GM19193 (cell line): ENCODE results near the gene USP48.

ENCODE experiments used
- POLR2A ChIP-seq: IDR thresholded peaks from 4 replicates; pipeline ENCODE4 v1.6.1; 2011; ENCODE audit not compliant: insufficient read depth, insufficient read length; ENCODE audit errors: extremely low read depth

USP48 gene

DNA sequence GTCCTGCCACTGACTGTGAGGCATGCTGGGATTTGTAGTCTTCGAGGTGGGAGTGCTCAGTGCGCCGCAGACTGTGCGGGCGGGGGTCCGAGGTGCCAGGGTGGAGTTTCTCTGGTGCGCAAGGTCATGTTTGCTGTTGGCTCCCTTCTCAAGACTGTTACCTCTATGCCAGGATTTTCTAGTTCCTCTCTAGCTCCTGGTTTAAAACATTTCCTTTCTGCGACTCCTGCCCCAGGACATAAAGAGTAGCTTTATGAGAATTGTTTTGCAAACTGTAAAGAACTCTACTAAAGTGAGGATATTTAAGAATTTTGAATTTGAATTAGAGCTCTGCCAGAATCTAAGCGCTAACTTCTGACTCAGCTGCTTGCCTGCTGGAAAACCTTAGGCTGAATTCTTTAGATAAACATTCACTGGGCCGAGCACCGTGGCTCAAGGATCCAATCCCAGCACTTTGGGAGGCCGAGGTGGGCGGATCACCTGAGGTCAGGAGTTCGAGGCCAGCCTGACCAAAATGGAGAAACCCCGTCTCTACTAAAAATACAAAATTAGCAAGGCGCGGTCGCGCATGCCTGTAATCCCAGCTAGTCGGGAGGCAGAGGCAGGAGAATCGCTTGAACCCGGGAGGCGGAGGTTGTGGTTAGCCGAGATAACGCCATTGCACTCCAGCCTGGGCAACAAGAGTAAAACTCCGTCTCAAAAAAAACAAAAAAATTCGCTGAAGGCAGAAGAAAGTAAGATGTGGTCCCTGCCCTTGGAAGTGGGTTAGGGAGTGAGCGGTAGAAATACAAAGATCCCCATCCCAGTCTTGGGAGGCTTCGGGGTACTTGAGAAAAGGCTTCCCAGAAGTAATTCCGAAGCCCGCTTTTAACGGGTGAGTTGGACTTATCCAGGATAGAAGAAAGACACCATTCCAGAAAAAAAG, 992 bp upstream of the USP48 start:
- TF ChIP-seq POLR2A, result no peak

DNA sequence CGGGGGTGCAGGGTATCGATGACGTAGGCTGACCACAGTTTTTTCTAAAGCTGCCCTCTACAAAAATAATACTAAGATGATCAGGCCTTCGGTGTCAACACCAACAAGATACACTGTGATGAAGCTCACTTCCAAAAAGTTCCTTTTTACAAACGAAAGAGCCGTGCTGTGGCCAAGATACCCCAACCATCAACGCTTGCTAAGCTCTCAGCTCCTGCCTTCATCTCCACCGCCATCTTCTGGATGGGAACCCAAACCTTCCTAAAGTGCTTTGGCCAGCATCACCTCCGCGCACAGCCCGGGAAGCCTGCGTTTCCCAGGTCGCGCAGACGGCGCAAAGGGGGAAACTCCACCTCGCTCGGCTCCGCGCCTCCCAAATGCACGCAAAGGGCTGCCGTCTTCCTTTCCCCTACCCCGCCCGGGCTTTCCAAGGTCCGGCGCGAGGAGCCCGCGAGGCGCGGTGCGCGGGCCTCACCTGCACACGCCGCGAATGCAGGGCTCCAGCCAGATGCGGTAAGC, 541 bp downstream of the USP48 start:
- no peak for TF ChIP-seq POLR2A

DNA sequence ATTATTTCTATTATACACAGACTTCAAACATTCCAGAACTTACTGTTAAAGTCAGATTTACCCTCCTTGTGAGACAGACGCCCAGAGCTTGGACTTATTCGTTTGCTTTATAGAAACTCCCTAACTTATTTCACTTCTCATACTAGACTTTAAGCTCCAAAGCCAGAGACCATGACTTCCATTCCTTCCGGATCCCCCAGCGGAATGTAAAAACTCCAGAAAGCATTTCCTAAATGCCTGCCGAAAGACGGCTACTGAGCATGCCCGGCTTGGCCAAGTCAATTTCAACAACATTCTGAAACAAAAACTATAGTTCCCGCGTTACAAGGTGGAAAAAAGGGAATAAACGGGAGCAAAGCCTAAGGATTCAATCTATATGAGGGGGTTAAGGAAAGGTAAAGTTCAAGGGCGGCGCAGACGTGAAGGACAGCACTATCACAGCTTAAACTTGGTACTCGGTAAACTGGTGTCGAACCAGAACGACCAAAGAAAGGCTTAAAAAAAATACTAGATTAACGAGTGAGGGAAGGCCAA, 1.1 kb downstream of the USP48 start:
- TF ChIP-seq POLR2A, result no peak

DNA sequence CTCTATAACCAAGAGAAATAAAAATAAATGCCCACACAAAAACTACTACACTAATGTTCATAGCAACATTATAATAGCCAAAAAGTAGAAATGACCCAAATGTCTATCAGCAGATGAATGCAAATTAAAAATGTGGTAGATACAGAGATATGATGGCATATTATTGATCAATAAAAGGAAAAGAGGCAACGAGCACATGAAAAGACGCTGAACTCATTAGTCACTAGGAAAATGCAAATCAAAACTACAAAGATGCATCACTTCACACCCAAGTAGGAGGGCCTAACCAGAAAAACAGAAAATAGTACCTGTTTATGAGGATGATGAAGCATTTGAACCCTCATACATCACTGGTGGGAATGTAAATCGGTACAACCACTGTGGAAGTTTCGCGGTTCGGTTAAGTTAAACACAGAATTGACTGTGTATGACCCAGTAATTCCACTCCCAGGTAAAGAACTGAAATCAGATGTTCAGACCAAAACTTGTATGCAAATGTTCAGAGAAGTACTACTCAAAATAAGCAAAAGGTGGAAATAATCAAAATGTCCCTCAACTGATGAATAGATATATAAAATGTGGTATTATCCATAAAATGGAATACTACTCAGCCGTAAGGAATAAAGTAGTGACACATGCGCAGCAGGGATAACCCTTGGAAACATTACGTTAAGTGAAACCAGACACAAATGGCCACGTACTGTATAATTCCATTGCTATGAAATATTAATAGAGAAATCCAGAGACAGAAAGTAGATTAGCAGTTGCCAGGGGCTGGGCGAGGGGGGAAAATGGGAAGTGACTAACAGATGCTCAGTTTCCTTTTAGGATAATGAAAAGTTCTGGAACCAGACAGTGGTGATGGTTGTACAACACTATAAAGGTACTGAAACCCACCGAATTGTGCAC, 3.1 kb downstream of the USP48 start:
- TF ChIP-seq POLR2A, result peak; percentile 15

DNA sequence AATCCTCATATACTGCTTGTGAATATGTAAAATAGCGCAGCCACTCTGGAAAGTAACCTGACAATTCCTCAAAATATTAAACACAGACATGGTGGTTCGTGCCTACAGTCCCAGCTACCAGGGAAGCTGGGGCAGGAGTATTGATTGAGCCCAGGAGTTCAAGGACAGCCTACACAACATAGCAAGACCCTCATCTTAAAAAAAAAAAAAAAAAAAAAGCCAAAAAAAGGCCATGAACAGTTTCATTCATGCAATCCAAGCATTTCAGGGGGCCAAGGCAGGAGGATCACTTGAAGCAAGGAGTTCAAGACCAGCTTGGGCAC, 4.6 kb downstream of the USP48 start:
- no peak for TF ChIP-seq POLR2A

DNA sequence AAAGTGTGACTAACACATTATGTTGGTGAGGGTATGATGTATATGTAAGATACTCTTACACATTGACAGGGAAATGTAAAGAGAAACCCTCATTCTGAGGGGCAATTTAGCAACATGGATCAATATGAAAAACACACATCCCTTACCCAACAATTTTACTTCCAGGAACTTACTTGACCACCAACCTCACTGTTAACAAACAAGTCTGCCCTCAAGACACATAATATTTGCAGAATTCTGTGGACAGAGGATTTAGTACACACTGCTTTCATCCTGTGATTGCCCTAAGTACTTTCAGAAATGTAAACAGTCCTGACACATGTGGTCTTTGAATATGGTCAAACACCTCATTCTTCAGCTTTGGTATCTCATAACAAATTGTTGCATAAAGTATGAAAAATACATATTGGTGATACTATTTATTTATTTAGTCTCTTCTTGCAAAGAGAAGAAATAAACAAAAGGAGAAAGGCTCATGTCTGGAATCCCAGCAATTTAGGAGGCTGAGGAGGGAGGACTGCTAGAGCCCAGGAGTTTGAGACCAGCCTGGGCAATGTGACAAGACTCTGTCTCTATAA, 6.9 kb downstream of the USP48 start:
- TF ChIP-seq POLR2A, result no peak

DNA sequence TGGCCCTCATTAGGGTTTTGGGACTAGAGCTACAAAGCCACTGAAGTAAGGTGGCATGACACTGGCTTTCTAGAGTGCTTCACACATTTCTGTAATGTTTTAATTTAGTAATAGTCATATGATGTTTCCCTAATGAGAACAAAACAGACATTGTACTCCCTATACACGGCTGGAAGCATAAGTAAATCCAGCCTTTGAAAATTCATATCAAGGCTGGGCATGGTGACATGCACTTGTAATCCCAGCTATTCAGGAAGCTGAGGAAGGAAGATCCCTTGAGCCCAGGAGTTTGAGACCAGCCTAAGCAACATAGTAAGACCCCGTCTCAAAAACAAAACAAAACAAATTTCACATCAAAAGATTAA, 7.4 kb downstream of the USP48 start:
- TF ChIP-seq POLR2A, result no peak

DNA sequence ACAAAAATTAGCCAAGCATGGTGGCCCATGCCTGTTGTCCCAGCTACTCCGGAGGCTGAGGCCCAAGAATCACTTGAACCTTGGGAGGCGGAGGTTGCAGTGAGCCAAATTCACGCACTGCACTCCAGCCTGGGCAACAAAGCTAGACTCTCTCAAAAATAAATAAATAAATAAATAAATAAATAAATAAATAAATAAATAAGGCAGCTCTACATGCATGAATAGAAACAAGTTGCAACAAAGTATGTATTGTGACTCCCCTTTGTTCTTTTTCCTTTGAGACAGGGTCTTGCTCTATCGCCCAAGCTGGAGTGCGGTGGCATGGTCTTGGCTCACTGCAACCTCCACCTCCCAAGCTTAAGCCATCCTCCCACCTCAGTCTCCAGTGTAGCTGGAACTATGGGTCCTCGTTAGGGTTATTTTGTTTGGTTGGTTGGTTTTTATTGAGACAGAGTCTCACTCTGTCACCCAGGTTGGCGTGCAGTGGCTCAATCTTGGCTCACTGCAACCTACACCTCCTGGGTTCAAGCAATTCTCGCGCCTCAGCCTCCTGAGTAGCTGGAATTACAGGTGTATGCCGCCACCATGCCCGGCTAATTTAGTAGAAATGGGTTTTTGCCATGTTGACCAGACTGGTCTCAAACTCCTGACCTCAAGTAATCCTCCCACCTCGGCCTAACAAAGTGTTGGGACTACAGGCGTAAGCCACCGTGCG, 8.0 kb downstream of the USP48 start:
- TF ChIP-seq POLR2A, result no peak

DNA sequence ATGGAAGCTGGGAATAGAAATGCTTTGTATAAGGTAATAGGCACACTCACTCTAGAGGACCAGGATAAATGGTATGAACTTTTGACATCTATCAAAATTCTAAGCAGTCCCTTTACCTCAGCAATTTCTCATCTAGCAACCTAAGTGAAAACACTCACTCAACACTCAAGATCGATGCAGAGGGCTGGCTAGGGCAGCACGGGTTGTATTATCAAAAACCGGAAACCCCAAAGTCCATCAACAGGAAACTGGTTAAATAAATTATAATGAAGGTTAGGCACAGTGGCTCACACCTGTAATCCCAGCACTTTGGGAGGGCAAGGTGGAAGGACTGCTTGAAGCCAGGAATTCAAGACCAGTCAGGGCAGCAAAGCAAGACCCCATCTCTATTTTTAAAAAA, 9.4 kb downstream of the USP48 start:
- no peak for TF ChIP-seq POLR2A

DNA sequence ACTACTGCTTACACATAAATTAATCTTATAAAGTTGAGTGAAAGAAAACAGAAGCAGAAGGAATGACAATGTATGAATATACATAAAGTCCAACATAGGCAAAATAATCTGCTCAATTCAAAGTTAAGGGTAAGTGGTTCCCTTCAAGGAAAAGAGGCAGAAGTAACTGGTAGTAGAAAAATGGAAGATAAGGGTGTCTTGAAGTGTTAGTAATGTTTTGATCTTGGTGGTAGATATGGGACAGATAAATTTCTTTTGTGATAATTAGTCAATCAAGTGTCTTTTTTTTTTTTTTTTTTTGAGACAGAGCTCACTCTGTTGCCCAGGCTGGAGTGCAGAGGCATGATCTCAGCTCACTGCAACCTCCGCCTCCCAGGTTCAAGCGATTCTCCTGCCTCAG, 12.7 kb downstream of the USP48 start:
- no peak for TF ChIP-seq POLR2A

DNA sequence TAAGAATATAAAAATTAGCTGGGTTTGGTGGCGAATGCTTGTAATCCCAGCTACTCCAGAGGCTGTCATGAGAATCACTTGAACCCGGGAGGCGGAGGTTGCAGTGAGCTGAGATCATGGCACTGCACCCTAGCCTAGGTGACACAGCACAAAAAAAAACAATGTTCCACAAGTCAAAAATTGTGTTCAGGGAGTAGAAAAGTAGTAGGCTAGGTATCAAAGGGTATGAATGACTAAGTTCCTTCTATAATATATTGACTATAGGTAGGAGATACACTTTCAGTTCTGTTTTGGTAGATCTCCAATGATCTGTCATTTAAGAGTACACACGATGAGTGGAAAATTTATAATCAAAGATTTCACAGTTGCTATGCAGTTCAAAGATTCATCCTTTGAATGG, 16.7 kb downstream of the USP48 start:
- TF ChIP-seq POLR2A, result no peak

DNA sequence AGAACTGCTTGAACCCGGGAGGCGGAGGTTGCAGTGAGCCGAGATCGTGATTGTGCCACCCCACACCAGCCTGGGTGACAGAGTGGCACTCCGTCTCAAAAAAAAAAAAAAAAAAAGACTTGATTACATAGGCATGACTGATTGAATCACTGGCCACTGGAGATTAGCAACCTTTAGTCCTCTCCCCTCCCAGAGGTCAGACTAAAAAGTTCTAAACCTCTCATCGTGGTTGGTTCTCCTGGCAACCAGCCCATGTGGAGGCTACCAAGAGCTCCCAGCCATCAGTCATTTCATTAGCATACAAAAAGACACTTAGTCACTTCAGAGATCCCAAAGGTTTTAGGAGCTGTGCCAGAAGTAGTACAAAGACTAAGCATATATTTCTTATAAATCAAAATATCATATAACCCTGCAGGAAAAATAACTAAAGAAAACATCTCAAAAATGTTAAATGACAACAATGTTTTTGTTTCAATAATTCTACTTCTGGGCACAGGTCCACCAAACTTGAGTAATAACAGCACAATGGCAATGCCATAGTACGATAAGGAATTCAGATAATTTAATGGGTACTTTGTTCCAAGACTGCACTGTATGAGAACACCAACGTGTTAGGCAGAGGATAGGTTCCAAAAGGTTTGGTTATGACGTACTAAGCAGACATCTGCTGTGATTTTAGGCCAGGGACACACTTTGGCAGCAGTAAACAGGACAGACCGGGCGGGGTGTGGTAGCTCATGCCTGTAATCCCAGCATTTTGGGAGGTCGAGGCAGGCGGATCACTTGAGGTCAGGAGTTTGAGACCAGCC, 18.1 kb downstream of the USP48 start:
- no peak for TF ChIP-seq POLR2A

DNA sequence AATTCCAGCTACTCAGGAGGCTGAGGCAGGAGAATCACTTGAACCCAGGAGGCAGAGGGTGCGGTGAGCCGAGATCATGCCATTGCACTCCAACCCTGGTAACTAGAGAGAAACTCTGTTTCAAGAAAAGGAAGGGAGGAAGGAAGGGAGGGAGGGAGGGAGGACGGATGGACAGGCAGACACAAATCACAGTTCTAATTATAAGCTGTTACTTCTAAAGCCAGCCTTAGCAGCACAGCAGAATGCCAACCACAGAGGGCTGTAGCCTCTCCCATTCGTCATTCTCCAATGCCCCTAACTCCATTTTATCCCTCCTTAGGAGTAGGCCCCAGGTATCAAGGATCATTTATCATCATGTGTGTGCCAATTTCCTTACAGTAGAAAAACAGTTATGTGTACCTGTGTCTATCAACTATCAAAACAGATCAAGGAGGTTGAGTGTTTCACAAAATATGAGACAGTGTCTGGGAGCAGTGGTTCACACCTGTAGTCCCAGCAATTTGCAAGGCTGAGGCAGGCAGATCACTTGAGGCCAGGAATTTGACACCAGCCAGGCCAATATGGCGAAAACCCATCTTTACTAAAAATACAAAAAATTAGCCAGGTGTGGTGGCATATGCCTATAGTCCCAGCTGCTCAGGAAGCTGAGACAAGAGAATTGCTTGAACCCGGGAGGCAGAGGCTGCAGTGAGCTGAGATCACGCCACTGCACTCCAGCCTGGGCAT, 19.1 kb downstream of the USP48 start:
- TF ChIP-seq POLR2A, result no peak
